Measurements from ENCODE around the gene HLCS.

Gene HLCS

DNA sequence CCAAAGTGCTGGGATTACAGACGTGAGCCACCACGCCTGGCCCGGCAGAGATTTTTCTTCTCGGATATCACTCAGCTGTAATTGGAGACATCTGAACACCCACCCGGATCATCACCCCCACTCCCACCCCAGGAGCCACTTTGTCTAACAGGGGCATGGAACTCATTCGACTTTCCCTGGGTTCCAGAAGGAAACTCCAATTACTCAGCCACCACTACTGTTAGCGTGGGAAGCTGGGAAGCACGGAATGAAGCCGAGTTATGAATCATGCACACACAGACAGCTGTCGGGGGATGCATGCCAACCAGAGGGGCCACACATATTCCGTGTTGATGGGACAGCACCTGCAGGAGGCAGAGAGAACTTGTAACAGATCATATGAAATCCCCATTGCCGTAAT is 85.2 kb downstream of the HLCS start:
- no peak for DNase-seq (ENCODE audit: low read depth)

DNA sequence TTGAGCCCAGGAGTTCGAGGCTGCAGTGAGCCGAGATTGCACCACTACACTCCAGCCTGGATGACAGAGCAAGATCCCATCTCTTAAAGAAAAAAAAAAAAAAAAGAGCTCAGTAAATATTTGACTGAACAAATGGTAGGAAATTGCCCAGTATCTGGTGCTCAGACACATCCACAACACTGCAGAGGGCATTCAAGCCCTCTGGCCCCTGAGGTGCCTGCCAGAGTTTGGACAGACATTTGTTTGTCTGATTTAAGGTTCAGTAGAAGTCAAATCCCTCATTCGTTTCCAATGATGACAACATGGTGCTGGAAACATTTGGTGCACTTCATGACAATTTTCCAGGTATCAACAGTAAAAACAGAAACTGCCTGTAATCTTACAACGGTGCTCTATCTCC is 86.6 kb downstream of the HLCS start:
- no peak for DNase-seq (ENCODE audit: low read depth)

DNA sequence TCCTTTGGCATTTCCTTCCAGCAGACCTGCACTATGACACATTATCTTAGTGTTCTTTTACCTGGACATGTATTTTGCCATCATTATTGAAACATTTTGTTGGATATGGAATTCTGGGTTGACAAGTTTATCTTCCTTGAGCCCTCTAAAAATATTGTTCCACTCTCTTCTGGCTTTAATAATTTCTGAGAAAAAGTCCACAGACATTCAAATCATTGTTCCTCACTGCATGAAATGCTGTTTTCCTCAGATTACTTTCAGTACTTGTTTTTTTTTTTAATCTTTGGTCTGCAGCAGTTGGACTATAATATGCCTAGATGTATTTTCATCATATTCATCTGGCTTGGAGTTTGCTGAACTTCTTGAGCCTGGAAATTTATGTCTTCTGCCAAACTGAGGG is 88.7 kb downstream of the HLCS start:
- no peak for DNase-seq (ENCODE audit: low read depth)

DNA sequence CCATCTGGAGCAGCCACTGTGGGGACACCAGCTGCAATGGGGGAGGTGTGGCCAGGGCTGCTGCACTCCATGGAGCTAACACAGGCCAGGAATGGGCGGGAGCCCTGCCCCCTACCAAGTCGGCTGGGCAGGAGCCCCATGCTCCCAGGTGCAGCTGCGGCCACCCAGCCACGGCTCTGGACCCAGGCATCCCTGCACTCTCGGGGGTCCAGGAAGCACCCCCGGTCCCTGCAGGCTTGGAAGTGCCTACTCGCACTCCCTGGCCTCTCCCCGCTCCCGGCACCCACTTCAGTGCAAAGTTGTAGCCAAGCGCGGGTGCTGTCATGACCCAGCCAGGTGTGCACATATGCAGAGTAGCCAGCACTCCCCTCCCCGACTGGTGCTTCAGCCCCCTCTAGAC is 91.8 kb downstream of the HLCS start:
- DNase-seq (ENCODE audit: low read depth), result no peak

DNA sequence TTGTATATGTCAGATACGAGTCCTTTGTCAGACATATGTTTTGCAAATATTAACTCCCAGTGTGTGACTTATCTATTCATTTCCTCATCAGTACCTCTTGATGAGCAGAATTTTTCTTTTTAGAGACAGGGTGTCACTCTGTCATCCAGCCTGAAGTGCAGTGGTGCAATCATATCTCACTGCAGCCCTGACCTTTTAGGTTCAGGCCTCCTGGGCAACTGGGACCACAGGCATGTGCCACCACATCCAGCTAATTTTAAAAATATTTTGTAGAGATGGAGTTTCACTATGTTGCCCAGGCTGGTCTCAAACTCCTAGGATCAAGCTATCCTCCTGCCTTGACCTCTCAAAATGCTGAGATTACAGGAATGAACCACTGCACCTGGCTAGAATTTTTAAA is 93.0 kb downstream of the HLCS start:
- DNase-seq (ENCODE audit: low read depth), result no peak

DNA sequence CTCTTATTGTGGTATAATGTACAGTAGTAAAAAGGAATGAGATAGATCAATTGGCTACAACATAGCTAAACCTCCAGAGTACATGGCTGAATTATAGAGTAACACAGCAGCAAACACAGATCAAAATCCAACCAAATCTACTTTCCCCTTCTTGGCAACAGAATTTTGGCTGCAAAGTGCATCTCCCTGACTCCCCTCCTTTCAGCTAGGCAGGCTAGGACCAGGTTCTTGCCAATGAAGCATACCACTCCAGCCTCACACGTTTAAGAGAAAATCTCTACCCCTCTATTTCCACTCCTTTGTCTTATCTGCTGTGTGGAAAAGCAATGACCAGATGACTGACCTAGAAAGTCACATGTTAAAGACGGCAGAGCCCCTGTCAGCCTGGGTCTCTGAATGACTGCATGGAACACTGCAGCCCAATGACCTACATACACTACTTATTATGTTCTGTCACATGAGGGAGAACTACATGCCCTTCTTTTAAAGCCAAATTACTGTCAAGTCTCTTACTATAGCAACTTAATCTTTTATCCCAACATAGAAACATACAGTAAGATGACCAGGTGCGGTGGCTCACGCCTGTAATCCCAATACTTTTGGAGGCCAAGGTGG is 99.1 kb downstream of the HLCS start:
- DNase-seq (ENCODE audit: low read depth), result no peak

DNA sequence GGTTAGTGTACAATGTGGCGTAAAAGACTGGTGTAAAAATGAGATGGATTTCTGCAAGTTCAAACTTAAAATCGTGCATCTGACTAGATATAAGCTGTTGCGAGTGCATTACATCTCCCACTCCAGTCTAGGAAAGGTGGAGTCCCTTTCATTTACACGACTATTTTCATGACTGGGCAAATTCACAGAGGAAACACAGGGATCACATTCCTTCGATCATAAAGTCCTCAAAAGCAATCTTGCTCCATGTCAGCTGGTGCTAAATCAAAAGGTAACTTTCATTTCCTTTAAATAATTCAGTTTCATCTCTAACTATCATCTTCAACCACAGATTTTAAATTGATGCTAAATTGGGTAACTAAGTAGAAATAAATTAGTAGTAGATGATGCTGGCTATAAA is 100.0 kb downstream of the HLCS start:
- no peak for DNase-seq (ENCODE audit: low read depth)

DNA sequence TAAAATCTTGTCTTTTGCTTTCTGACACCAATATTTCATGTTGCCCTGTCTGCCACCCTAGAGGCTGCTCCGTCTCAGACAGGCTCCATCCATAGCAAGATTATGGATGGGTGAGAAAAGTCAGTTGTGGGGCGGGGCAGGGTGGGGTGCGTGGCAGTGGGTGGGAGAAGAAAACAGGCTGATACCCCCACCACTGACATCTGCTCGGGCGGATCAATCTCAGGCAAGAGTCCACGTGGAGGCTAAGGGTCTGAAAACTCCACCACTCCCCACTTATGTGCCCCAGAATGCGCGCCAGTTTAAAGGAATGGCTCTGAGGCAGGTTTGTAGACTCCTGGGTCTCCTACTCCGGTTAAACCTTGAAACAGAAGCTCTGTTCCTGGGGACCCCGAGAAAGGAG is 101.5 kb downstream of the HLCS start:
- DNase-seq (ENCODE audit: low read depth), result no peak

DNA sequence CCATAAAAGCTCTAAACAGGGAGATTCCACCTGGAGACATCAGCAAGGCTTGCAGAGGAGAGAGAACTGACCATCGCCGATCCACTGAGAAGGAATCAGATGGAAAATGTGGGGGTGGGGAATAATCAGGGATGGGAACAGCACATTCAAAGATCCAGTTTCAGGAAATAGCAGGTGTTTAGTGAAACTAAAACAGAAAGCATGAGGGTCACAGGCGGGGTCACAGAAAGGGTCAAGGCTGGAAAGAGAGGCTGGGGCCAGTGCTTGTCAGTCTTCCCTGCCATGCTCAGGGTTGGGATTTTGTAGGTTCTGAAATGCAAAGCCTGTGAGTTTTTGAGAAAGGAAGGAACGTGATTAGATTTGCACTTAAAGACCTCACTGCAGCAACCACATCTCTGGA is 103.2 kb downstream of the HLCS start:
- no peak for DNase-seq (ENCODE audit: low read depth)

DNA sequence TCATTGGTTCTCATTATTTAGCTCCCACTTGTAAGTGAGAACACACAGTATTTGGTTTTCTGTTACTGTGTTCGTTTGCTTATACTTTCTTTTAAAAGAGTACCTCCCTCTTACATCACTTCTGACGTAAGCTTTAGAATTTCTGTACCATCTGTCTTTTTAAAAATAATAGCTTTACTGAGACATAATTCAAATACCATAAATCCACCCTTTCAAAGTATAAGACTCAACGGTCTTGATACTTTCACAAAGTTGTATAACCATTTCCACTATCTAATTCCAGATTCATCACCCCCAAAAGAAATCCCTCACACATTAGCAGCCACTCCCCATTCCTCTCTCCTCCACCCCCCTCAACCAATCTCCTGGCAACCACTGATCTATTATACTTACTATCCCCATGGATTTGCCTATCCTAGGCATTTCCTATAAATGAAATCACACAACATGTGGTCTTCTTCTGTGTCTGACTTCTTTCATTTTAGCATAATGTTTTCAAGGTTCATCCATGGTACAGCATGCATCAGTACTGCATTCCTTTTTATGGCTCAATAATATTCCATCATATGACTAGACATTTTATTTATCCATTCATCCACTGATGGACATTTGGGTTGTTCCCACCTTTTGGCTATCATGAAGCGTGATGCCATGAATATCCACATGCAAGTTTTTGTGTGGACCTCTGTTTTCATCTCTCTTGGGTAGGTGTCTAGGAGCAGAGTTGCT is 104.7 kb downstream of the HLCS start:
- DNase-seq (ENCODE audit: low read depth), result no peak

DNA sequence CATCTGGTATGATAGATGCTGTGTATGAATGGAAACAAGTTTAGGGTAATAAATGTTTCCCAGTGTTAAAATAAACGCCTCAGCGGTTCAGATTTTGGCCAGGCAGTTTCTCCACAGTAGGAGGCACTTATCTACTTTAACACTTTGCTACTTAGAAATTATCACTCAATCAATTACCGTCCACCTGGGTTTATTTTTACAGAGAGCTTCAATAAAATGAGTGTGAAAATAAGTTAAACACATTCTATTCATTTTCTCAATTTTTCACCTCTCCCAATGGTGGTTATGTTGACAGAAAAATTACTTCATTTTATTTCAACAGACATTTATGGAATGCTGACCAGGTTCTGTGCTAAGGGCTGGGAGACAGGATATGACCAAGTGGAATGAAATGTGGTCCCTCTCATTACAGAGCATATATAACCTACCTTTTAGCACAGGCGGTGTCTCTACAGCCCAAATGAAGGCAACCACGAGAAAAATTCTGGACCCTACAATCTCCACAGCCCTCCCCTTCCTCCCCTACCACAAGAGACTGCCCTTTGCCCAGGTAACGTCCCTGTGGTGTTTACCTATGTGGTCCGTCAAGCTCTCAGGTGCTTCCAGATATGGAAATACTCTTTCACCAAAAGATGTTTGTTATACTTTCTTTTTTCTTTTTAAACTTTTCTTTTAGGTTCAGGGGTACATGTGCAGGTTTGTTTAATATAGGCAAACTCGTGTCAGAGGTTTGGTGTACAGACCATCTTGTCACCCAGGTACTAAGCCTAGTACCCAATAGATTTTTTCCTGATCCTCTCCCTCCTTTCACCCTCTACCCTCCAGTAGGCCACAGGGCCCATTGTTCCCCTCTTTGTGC is 105.5 kb downstream of the HLCS start:
- no peak for DNase-seq (ENCODE audit: low read depth)

DNA sequence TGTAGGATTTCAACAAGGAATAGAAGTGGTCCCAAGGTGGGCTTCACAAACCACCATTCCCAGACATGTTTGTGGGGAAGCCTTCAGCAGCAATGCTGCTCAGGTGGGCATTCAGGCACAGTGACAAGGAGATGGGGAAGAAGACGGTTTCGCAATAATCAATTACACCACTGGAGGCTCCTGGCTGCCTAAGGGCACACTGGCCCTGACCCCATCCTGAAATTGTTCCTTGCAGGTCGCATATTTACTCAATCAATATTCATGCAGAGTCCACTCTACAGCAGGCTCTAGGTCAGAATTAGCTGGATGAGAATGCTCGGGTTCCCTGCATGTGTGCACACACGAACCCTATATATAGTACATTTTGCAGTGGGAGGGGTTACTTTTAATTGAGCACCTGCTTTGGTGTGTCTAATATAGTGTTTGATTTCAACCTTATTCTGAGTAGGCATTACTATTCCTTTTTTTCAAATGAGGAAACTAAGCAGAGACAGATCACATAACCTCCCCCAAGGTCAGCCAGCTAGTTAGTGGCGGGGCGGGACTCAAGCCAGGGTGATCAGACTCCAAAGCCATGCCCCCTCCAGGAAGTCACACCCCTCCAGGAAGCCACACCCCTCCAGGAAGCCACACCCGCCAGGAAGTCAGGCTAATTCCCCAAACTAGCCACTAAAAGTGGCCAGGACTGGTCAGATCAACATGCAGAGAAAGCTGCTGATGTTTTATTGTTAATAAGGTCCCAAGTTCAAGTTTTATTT is 106.5 kb downstream of the HLCS start:
- no peak for DNase-seq (ENCODE audit: low read depth)

DNA sequence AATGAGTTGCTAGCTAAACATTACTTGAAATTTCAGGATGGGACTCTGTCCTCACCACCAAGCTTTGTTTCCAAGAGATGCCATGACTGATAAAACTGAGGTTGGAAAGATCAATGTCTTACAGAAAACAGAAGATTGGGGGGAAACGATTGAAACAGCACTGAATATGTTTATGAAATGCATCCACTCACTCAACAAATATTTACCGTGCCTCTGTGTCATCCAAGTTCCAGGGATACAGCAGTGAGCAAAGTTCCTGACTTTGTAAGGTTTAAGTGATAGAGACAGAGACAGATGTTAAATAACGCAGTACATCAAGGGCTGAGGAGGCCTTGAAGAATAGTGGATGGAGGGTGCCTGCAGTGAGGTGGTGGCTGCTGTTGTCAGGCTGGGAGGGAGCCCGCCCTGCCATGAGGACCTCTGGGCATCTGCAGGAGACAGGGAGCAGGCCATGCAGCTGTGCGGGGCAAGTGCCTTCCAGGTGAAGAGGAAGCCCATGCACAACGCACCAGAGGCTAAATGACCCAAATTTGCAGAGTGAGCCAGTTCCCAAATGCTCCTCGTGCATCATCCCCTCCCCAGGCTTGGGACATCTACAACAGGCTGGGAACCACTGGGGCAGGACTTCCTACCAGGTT is 108.0 kb downstream of the HLCS start:
- DNase-seq (ENCODE audit: low read depth), result no peak

DNA sequence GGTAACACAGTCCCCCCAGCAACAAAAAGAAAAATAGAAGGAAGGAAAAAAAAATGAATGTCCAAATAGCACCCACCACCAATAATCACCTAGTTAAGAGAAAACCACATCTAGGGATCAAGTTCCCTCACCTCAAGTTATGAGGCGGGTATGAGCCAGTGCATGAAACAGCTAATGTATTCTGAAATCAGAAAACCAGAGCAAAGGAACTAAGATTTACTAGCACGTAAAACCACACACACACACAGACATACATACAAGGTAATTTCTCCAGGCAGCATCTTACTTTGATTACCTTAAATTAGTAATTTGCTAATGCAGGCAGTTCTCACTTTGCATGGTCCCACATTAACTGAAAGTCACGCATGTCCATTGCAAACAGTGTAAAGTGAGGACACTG is 109.8 kb downstream of the HLCS start:
- DNase-seq (ENCODE audit: low read depth), result no peak

DNA sequence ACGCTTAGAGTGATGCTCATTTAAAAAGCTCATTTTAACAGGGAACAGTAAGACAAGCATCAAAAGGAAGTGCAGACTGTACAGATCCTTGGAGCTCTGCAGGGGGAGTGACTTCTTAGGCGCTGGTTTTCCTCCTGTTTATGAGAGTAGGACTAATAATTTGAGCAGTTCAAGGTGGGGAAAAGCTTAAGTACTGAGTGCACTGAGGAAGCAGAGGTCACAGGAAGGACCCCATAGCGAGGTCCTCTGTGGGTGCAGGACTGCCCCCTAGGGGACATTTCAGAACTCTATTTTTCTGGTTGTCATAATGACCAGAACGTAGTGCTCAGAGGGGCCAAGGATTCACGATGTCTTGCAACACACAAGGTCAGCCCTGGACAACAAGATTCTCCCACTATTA is 112.1 kb downstream of the HLCS start:
- no peak for DNase-seq (ENCODE audit: low read depth)

DNA sequence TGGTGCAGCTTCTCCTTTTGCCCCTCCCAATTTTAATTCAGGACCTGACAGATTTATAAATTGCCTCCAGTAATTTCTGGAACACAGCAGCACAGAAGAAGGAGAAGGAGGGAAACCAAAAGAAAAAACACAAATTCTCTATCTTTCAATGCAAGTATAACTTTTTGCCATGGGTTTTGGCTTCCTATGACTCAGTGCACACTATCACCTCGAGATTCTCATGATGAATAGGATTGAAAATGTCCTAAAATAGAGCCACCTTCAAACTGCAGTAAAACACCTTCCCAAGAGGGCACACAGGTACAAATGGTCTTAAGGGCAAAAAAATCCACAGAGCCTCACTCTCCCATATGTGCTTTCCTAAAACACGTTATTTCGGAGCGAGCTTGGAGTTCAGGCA is 113.6 kb downstream of the HLCS start:
- no peak for DNase-seq (ENCODE audit: low read depth)

DNA sequence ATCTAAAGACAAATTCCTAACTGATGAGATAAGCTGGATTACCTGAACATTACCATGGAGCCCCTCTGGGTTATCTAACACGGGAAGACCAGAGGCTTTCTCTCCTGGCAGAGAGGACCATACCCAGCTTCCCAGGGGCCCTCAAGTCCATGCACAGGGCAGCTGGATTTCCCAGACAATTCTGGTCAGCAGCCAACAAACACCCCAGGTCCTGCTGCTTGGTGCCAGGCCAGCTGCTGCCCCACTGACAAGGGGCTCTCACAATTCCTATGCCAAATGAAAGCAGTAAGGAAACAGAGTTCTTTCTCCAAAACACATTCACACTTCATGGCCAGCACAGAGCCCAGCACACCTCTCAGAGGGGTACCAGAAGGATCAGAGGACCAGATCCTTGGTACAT is 114.2 kb downstream of the HLCS start:
- DNase-seq (ENCODE audit: low read depth), result no peak

DNA sequence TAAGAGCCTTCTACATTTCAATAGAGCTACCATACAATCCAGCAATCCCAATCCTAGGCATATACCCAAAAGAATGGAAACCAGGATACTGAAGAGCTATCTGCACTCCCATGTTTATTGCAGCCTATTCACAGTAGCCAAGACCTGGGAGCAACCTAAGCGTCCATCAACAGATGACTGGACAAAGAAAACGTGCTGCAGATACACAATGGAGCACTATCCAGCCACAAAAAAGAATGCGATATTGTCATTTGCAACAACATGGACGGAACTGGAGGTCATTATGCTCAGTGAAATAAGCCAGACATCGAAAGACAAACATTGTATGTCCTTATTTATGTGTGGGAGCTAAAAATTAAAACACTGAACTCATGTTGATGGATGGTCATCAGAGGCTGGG is 115.3 kb downstream of the HLCS start:
- no peak for DNase-seq (ENCODE audit: low read depth)

DNA sequence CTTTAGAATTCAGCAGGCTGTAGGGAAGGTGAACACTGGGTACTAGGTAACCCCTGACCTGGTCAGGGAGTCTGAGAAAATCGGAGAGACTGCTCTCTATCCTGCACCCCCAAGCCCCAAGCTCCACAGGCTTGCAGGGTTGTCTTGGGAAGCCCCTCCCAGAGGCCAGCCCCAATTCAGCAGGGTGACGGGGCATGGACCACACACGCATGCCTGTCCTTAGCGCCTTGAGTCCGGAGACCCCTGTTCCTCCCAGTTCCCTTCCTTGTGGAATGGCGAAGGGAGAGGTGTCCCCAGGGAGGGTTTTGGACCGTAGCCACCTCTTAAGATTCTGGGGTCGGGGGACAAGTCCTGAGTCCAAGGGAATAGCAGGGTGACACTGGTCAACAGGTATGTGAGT is 116.1 kb downstream of the HLCS start:
- DNase-seq (ENCODE audit: low read depth), result no peak

DNA sequence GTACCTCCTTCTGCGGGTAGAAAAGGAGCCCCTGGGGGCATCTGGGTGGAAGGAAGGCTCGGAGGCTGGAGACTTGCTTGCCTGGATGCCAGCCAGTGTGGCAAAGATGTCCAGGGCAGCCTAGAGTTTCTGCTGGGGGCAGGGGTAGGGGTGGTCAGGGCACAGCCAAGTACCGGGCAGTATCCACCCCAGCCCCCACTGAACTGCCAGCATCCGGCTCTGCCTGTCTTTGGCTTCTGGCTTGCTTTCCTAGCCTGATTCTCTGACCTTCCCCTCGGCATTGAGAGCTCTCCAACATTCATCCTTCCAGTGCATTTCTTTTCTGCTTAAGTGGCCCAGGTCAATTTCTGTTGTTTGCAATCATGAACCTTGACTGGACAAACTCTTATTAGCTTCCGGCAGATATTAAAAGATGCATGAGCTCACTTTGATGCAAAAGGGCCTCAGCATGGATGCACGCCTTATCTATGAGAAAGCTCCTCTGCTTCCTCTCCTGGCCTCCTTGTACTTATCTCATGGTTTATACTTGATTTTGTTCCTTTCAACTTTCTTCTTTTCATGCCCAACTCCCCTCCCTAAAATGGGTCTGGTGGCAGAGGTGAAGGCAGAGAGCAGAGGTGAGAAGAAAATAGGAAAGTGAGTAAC is 116.9 kb downstream of the HLCS start:
- no peak for DNase-seq (ENCODE audit: low read depth)

DNA sequence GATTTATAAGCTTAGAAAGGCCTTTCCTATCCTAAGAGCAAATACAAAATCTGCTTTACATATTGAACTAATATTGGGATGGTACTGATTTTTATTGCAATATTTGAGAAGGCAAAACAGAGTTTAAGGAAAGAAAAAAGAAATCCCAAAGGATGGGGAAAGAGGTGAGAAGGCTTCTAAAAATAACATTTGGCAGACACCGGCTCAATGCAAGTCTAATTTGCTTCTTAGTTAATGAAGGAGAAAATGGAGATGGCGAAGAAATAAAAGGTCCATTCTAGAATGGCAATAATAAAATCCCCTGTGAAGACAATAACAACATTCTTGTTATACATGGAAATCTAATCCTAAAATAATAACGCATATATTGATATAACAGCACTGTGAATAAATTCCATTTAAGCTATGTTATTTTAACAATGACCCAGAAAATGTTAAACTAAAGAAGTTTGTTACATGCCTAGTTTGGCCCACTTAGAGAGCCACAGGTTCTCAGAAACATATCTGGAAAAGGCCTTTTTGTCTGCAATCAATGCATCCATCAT is 117.7 kb downstream of the HLCS start:
- DNase-seq (ENCODE audit: low read depth), result no peak

All from activated T-helper 9 cell treated with anti-CD3 and anti-CD28 coated beads, Interleukin-2, amount 50 U/mL, for 16 hours (primary cell).